Activated naive CD8-positive, alpha-beta T cell treated with anti-CD3 and anti-CD28 coated beads, Interleukin-2, amount 50 U/mL, for 24 hours (primary cell): ENCODE results near the gene MYBPHL.

ENCODE experiments used
- ATAC-seq: fragments of 150-1000 bp; cut with Tn5 transposase; one replicate; pipeline ENCODE4 v1.10.0; 2021
- DNase-seq: peaks from one replicate; pipeline ENCODE4 v3.0.0; 2021
- H3K27ac Mint-ChIP-seq: one replicate; pipeline ENCODE4 v1.8.0; 2021; ENCODE audit warnings: mild to moderate bottlenecking, mixed read lengths
- H3K27me3 Mint-ChIP-seq: one replicate; pipeline ENCODE4 v1.8.0; 2021; ENCODE audit warnings: mixed read lengths
- H3K36me3 Mint-ChIP-seq: one replicate; pipeline ENCODE4 v1.8.0; 2021; ENCODE audit warnings: low read depth, mixed read lengths
- H3K4me1 Mint-ChIP-seq: one replicate; pipeline ENCODE4 v1.8.0; 2021; ENCODE audit warnings: mixed read lengths
- H3K4me3 Mint-ChIP-seq: one replicate; pipeline ENCODE4 v1.8.0; 2021; ENCODE audit warnings: mild to moderate bottlenecking, moderate library complexity, mixed read lengths
- H3K9me3 Mint-ChIP-seq: one replicate; pipeline ENCODE4 v1.8.0; 2021; ENCODE audit warnings: mixed read lengths

MYBPHL gene

GRCh38 chr1:109258481-109259466 lies 48.0 kb downstream of the MYBPHL start:
- H3K27ac Mint-ChIP-seq: no peak overlapping the region
- no peak overlapping the region for H3K4me3 Mint-ChIP-seq
- peaks cover 2% of the 10 kb centered on the region for H3K27me3 Mint-ChIP-seq
- H3K36me3 Mint-ChIP-seq: no peaks in the 10 kb centered on the region
- H3K4me1 Mint-ChIP-seq: peaks cover 3% of the 10 kb centered on the region
- H3K9me3 Mint-ChIP-seq: no peaks in the 10 kb centered on the region
- DNase-seq (no peak), ATAC-seq (no peak)

DNA sequence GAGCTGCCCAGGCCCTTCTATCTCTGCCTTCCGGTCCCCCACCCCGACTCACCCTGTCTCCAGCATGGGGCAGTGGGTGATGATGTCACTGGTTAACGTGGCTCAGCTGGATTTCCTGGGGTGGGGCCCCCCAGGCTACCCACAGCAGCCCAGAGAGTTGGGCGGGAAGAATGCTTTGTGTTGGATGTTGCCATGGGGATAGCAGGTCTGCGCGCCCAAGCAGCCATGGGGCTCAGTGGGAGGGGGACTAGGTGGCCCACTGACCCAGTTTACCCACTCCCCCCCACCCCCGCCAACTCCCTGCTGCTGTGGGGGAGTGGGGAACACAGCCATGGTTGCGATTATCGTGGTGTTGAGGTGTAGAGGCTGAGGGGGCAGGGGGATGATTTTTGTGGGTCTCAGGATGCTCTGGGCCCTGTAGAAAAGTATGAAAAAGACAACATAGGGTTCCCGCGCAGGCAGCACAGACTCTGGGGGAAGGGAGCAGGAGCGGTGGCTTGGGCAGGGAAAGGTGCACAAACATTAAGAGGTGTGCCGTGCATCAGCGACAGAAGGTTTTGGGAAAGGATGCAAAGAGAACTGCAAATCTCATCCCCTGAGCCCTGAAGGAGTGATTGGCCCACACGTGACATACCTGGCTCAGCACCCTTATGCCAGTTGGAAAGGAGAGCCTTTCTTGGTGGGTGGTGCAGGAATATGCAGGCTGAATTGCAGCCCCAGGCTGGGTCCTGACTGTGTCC lies 49.0 kb downstream of the MYBPHL start:
- no peaks in the 10 kb centered on the region for H3K9me3 Mint-ChIP-seq
- H3K36me3 Mint-ChIP-seq: no peaks in the 10 kb centered on the region
- no peaks in the 10 kb centered on the region for H3K27me3 Mint-ChIP-seq
- ATAC-seq (no peak), DNase-seq (no peak)
- no peak overlapping the region for H3K27ac Mint-ChIP-seq
- H3K4me3 Mint-ChIP-seq: no peak overlapping the region
- no peaks in the 10 kb centered on the region for H3K4me1 Mint-ChIP-seq

- ATAC-seq (no peak), DNase-seq (no peak)
- Mint-ChIP-seq H3K9me3 (no peaks in the 10 kb centered on the region), H3K4me1 (no peaks in the 10 kb centered on the region), H3K27me3 (no peaks in the 10 kb centered on the region), H3K4me3 (no peak overlapping the region), H3K36me3 (no peaks in the 10 kb centered on the region), H3K27ac (no peak overlapping the region)
Observed at GRCh38 chr1:109256971-109257681, 49.7 kb downstream of the MYBPHL start.

- H3K36me3 Mint-ChIP-seq: no peaks in the 10 kb centered on the region
- no peaks in the 10 kb centered on the region for H3K4me1 Mint-ChIP-seq
- DNase-seq: no peak
- H3K9me3 Mint-ChIP-seq: no peaks in the 10 kb centered on the region
- no peak for ATAC-seq
- no peak overlapping the region for H3K27ac Mint-ChIP-seq
- no peak overlapping the region for H3K4me3 Mint-ChIP-seq
- H3K27me3 Mint-ChIP-seq: no peaks in the 10 kb centered on the region
Observed at GRCh38 chr1:109256085-109256484, 50.7 kb downstream of the MYBPHL start.

GRCh38 chr1:109255678-109256077 lies 51.1 kb downstream of the MYBPHL start:
- H3K27ac Mint-ChIP-seq: no peak overlapping the region
- no peaks in the 10 kb centered on the region for H3K4me1 Mint-ChIP-seq
- DNase-seq (no peak), ATAC-seq (no peak)
- no peak overlapping the region for H3K4me3 Mint-ChIP-seq
- H3K36me3 Mint-ChIP-seq: no peaks in the 10 kb centered on the region
- H3K9me3 Mint-ChIP-seq: no peaks in the 10 kb centered on the region
- H3K27me3 Mint-ChIP-seq: no peaks in the 10 kb centered on the region

DNA sequence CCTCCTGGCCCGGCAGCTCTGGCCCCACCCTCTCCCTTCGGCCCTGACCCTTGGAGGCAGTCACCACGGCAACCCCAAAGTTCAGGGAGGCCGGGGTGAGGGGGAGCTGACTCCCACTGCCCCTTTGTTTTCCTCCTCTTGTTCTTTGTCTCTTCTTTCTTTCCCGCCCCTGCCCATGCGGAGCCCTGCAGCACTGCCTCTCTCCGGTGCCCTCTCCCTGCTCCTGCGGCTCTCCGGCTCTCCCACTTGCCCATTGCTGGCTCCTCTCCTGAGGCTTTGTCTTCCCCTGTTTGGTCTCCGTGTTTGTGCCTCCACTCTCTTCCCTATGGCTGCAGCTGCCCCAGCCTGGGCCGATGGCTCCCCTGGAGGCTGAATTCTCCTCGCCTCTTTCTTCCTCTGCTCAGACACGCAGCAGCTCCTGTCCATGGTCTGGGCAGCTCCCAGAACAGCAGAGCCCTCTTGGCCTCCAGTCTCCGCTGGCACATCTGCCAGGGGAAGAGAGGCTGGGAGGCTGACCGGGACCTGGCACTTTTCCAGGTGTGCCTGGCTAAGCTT lies 51.6 kb downstream of the MYBPHL start:
- Mint-ChIP-seq H3K27me3 (no peaks in the 10 kb centered on the region), H3K36me3 (no peaks in the 10 kb centered on the region), H3K4me3 (no peak overlapping the region), H3K27ac (no peak overlapping the region), H3K4me1 (no peaks in the 10 kb centered on the region), H3K9me3 (no peaks in the 10 kb centered on the region)
- ATAC-seq (no peak), DNase-seq (no peak)

- H3K36me3 Mint-ChIP-seq: no peaks in the 10 kb centered on the region
- no peak overlapping the region for H3K4me3 Mint-ChIP-seq
- no peaks in the 10 kb centered on the region for H3K27me3 Mint-ChIP-seq
- H3K4me1 Mint-ChIP-seq: no peaks in the 10 kb centered on the region
- no peak for DNase-seq
- ATAC-seq: no peak
- no peaks in the 10 kb centered on the region for H3K9me3 Mint-ChIP-seq
- H3K27ac Mint-ChIP-seq: no peak overlapping the region
Observed at GRCh38 chr1:109254621-109255096, 52.2 kb downstream of the MYBPHL start.

DNA sequence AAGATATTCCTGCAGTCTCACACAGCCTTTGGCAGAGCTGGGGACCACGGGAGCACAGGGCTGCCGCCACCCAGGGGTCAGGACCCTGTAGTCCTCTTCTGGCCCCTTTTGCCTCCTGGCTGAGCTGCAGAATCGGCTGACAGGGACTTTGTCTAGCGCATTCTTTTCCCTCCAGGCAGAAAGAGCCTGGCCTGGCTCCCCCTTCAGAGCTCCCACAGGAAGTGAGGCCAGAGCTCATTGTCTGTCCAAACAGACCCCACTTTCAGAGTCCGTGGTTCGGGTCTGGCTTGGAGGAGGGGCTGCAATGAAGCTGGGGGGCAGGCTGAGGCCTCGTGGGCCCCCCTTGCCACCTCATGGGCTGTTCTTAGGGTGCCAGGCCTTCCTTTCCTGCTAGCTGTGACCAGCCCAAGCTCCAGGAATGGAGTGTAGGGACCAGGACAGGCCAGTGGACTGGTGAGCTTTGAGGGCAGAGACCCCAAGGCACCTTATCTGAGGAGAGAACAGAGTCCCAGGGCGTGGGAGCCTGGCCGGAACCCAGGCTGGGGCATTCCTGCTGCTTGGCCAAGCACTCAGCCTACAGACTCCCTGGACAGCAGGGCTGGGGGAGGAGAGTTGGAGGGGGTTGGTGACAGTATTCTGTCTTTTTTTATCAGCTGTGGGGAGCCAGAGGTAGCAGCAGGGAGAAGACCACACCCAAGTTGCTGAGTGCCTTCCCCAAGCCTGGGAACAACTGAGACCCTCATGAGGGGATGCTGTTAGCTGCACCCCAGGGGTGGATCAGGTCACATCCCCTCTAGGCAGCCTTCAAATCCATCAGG lies 52.8 kb downstream of the MYBPHL start:
- no peaks in the 10 kb centered on the region for H3K27me3 Mint-ChIP-seq
- H3K9me3 Mint-ChIP-seq: no peaks in the 10 kb centered on the region
- H3K4me1 Mint-ChIP-seq: peaks cover 3% of the 10 kb centered on the region
- ATAC-seq (no peak), DNase-seq (no peak)
- no peak overlapping the region for H3K4me3 Mint-ChIP-seq
- no peaks in the 10 kb centered on the region for H3K36me3 Mint-ChIP-seq
- H3K27ac Mint-ChIP-seq: no peak overlapping the region

DNA sequence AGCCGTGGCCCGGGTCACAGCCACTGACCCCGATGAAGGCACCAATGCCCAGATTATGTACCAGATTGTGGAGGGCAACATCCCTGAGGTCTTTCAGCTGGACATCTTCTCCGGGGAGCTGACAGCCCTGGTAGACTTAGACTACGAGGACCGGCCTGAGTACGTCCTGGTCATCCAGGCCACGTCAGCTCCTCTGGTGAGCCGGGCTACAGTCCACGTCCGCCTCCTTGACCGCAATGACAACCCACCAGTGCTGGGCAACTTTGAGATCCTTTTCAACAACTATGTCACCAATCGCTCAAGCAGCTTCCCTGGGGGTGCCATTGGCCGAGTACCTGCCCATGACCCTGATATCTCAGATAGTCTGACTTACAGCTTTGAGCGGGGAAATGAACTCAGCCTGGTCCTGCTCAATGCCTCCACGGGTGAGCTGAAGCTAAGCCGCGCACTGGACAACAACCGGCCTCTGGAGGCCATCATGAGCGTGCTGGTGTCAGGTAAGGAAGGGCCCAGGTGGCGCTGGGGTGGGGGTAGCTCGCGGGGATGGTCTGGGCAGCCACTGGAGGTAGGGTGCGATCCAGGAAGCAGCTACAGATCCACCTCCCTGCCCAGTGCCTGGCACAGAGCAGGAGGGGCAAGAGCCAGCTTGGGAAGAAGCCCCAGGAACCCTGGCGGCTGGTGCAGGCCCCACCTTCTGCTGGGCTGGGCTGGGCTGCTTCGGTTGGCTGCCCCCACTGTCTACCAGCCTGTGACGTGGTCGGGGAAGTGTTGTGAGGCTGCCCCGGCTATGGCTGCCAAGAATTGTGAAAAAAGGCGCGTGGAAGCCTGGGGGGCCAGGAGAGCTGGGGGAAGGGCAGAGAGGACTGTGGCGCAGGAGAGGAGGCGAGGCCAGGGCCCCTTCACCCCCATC lies 53.7 kb downstream of the MYBPHL start:
- DNase-seq: no peak
- Mint-ChIP-seq H3K27me3 (no peaks in the 10 kb centered on the region), H3K36me3 (no peaks in the 10 kb centered on the region), H3K27ac (no peak overlapping the region), H3K9me3 (no peaks in the 10 kb centered on the region), H3K4me3 (no peak overlapping the region), H3K4me1 (peaks cover 5% of the 10 kb centered on the region)
- no peak for ATAC-seq

GRCh38 chr1:109252167-109252892 lies 54.5 kb downstream of the MYBPHL start:
- DNase-seq (no peak), ATAC-seq (no peak)
- Mint-ChIP-seq H3K4me3 (no peak overlapping the region), H3K9me3 (no peaks in the 10 kb centered on the region), H3K36me3 (no peaks in the 10 kb centered on the region), H3K27me3 (no peaks in the 10 kb centered on the region), H3K4me1 (peaks cover 5% of the 10 kb centered on the region), H3K27ac (no peak overlapping the region)

- no peak overlapping the region for H3K4me3 Mint-ChIP-seq
- no peaks in the 10 kb centered on the region for H3K36me3 Mint-ChIP-seq
- peaks cover 5% of the 10 kb centered on the region for H3K4me1 Mint-ChIP-seq
- DNase-seq (no peak), ATAC-seq (no peak)
- no peak overlapping the region for H3K27ac Mint-ChIP-seq
- no peaks in the 10 kb centered on the region for H3K9me3 Mint-ChIP-seq
- peaks cover under 1% of the 10 kb centered on the region for H3K27me3 Mint-ChIP-seq
Observed at GRCh38 chr1:109251277-109252166, 55.3 kb downstream of the MYBPHL start.
